GM19025 (cell line): ENCODE results near the gene ALKBH5.

Experiments used
- ATAC-seq: cut with Tn5 transposase; IDR thresholded peaks from one replicate; pipeline ENCODE4 v1.9.1; 2021; ENCODE audit warnings: mild to moderate bottlenecking, low read depth, moderate library complexity; ENCODE audit not compliant: unreplicated experiment

ALKBH5 gene

DNA sequence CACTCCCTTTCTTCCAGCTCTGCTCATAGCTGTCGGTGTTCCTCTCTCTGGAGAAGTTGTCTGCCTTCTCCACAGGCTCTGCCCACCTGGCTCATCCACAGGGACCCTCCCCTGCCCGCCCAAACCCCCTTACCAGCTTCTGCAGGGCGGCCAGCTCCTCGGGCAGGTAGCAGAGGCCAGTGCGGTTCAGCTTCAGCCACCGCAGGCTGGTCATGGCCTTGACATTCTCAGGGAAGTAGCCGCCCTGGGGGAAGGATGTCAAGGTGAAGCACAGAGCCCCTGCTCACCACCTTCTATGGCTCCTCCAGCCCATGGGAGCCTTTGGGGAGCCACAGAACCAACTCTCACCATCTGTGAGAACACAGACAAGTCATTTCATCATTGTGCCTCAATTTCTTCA is 73.1 kb downstream of the ALKBH5 start:
- ATAC-seq, result no peak

DNA sequence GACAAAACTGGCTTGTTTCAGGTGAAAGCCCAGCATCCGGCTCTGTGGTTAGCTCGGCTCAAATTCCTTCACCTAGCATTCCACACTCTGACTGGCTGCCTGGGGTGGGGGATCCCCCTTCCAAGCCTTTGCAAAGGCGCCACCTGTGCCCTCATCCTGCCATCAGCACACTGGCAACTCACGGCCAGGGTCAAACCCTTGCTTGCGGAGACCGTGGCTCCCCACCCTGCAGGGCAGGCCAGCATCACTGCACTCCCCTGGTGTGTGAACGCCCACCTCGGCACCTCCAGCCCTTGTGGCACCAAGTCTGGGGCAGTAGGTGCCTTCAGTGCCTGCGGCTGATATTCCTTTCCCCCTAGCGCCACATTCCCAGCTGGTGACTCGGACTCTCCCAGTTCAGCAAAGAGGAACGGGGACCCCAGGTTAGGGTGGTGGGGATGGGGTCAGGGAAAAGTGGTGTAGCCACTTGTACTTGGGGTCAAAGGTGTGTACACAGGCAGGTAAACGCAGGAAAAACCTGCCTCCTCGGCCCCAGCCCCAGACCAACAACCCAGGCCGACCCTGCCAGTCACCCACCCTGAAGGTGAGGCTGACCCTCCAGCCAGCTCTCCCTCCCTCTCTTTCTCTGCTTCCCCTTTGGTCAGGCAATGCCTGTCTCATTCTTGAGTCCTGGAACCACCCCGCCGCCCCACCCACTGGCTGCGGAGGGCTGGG is 73.8 kb downstream of the ALKBH5 start:
- ATAC-seq, result no peak

DNA sequence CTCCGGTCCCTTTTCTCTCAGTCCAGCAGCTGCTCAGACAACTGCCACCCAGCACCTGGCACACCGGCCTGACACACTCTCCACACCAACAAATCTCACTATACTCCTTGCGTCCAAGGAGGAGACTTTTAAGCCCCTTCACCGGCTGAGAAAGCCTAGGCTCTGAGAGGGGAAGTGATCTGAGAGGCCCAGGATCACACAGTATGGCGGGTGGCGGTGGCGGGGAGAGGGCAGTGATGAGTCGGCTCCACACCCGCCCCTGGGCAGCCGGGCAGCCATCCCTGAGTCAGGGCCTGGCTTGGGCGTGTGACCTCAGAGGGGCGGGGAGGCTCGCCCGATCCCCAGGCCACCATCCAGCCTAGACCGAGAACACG is 74.3 kb downstream of the ALKBH5 start:
- ATAC-seq, result peak; percentile 28

- peak; percentile 29 for ATAC-seq
These were observed 74.9 kb downstream of the ALKBH5 start, which contains the start of gene FLII for GRCh38 chr17:18258356-18259038. TSS of gene FLII (minus strand) at chr17:18258738. CDS start at chr17:18258690, 48 bp downstream.
